ENCODE measurements around the gene PCDHA3. TPM values are rescaled to one million over a fixed set of nuclear protein-coding genes. Genes with fewer than 3 reads are reported as not detected.
"Not testable (repeated sequence)": the region's sequence is repeated elsewhere in the genome, so short reads cannot be mapped to it uniquely, and the experiment has no call there.

PCDHA3 gene
- total RNA-seq, 4 donors from 2014 or later = 0.27 TPM; not detected in 3

GRCh38 chr5:140796718-140797095 lies 4.2 kb upstream of the PCDHA3 start:
- no peak for TF ChIP-seq CTCF (IDR thresholded peaks at IDR 0.05)
- no peak for TF ChIP-seq POLR2A (IDR thresholded peaks at IDR 0.05)
- Histone ChIP-seq H3K27ac (no peak overlapping the region), H3K4me1 (no peaks in the 10 kb centered on the region), H3K9me3 (peaks cover 0 to 36% (median 5%) of the 10 kb centered on the region in 4 donors), H3K36me3 (no peaks in the 10 kb centered on the region), H3K4me3 (no peak overlapping the region), H3K27me3 (no peaks in the 10 kb centered on the region)
- no peak for DNase-seq

- H3K4me3 ChIP-seq = peak overlapping the region in 2 of 4 donors; percentile 18 to 35
- DNase-seq = no peak
Measured at GRCh38 chr5:140801494-140801841, 611 bp downstream of the PCDHA3 start.

GRCh38 chr5:140802381-140802780 lies 1.5 kb downstream of the PCDHA3 start:
- not testable (repeated sequence) for H3K36me3 ChIP-seq, DNase-seq, H3K4me3 ChIP-seq, H3K27ac ChIP-seq, H3K27me3 ChIP-seq, H3K4me1 ChIP-seq
- peaks cover 0 to 25% (median 0%) of the 10 kb centered on the region in 4 donors for H3K9me3 ChIP-seq

More at GRCh38 chr5:140801494-140801841, 611 bp downstream of the PCDHA3 start:
- Histone ChIP-seq H3K9me3 (peaks cover 0 to 28% (median 3%) of the 10 kb centered on the region in 4 donors), H3K27ac (no peak overlapping the region), H3K36me3 (no peaks in the 10 kb centered on the region), H3K4me1 (no peaks in the 10 kb centered on the region), H3K27me3 (no peaks in the 10 kb centered on the region)
- TF ChIP-seq CTCF (IDR thresholded peaks at IDR 0.05) (peak in 1 of 6 experiments; percentile 16), POLR2A (IDR thresholded peaks at IDR 0.05) (no peak)

GRCh38 chr5:140802781-140803271 lies 2.0 kb downstream of the PCDHA3 start:
- Histone ChIP-seq H3K4me1 (no peaks in the 10 kb centered on the region), H3K9me3 (peaks cover 0 to 29% (median 0%) of the 10 kb centered on the region in 4 donors), H3K36me3 (no peaks in the 10 kb centered on the region), H3K27me3 (no peaks in the 10 kb centered on the region), H3K4me3 (no peak overlapping the region), H3K27ac (no peak overlapping the region)
- DNase-seq = no peak
- no peak for TF ChIP-seq CTCF (IDR thresholded peaks at IDR 0.05)
- TF ChIP-seq POLR2A (IDR thresholded peaks at IDR 0.05) = no peak

GRCh38 chr5:140806834-140807775 lies 6.2 kb downstream of the PCDHA3 start, which contains the start of gene PCDHA4:
PCDHA4 (plus strand) TSS chr5:140807068.
- Histone ChIP-seq H3K4me3 (peak within 1 kb of the TSS; percentile 9 to 40 (median 20)), H3K36me3 (no peaks in the 10 kb centered on the region), H3K4me1 (no peaks in the 10 kb centered on the region), H3K9me3 (peaks cover 0 to 31% (median 0%) of the 10 kb centered on the region in 4 donors), H3K27me3 (no peaks in the 10 kb centered on the region), H3K27ac (peak within 1 kb of the TSS in 1 of 4 donors; percentile 17)
- TF ChIP-seq POLR2A (IDR thresholded peaks at IDR 0.05) (no peak), CTCF (IDR thresholded peaks at IDR 0.05) (peak in 1 of 6 experiments; percentile 9)
- DNase-seq = no peak

GRCh38 chr5:140808241-140808888 lies 7.5 kb downstream of the PCDHA3 start:
- peaks cover 0 to 20% (median 0%) of the 10 kb centered on the region in 4 donors for H3K9me3 ChIP-seq
- H3K27me3 ChIP-seq, H3K36me3 ChIP-seq, H3K27ac ChIP-seq, H3K4me3 ChIP-seq, DNase-seq, H3K4me1 ChIP-seq: not testable (repeated sequence)
